ENCODE data around the gene USP21.

DNA sequence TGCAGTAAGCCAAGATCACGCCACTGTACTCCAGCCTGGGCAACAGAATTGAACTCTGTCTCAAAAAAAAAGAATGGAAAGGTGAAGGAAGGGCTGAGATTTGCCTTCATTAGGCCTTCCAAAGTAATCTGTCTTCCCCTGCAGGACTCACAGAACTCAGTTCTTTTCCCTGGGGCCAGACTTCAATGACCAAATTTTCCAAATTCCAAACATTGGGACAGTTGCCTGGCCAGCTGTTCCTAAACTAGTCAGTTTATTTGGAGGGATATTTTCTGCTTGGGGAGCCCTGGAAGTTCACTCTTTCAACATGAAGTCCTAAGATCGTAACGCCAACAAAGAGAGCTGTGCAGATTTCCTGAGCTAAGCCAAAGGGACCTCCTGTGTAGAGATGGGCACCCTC lies 21.4 kb upstream of the USP21 start:
- TF ChIP-seq EZH2 (IDR thresholded peaks at IDR 0.05) (no peak), CTCF (IDR thresholded peaks at IDR 0.05) (no peak)
